HL-60 (cell line): ENCODE data around the gene SPC25.
"Not testable (repeated sequence)": the region's sequence is repeated elsewhere in the genome, so short reads cannot be mapped to it uniquely, and the experiment has no call there.

Experiments used
- DNase-seq, 2 experiments: peaks; one replicate each; pipeline ENCODE4 v3.0.0-alpha.2; 2010 to 2020; ENCODE audit warnings: low read depth in 1 of 2, low spot score in 1 of 2
- H3K27ac ChIP-seq: fragments of 250-450 bp; sonication (Bioruptor Pico); replicated peaks from 2 replicates; pipeline ENCODE4 v1.5.1; 2020; ENCODE audit warnings: mild to moderate bottlenecking, moderate library complexity
- H3K27me3 ChIP-seq: fragments of 250-450 bp; sonication (Bioruptor Pico); 2 replicates; pipeline ENCODE4 v1.5.1; 2021; ENCODE audit warnings: mild to moderate bottlenecking, moderate library complexity; ENCODE audit not compliant: insufficient read depth, poor library complexity, severe bottlenecking
- H3K4me3 ChIP-seq: replicated peaks from 2 replicates; pipeline ENCODE4 v1.5.1; 2011; ENCODE audit warnings: mild to moderate bottlenecking, control low read depth, low read length; ENCODE audit not compliant: insufficient read depth
- CTCF ChIP-seq: IDR thresholded peaks from one replicate; pipeline ENCODE4 v1.5.1; 2011; ENCODE audit warnings: low read length, control low read depth, inconsistent platforms; ENCODE audit not compliant: insufficient read depth
- GABPA ChIP-seq: IDR thresholded peaks from 2 replicates; pipeline ENCODE4 v1.6.1; 2012; ENCODE audit warnings: low read depth
- POLR2AphosphoS5 ChIP-seq: IDR thresholded peaks from 2 replicates; pipeline ENCODE4 v1.6.1; 2012; ENCODE audit warnings: low read depth
- REST ChIP-seq: IDR thresholded peaks from 2 replicates; pipeline ENCODE4 v1.6.1; 2012; ENCODE audit warnings: low read depth; ENCODE audit not compliant: insufficient replicate concordance
- SPI1 ChIP-seq: IDR thresholded peaks from 2 replicates; pipeline ENCODE4 v1.6.1; 2012; ENCODE audit warnings: low read depth, mild to moderate bottlenecking, borderline replicate concordance

Gene SPC25

GRCh38 chr2:168894101-168894500 lies 3.9 kb upstream of the SPC25 start:
- H3K27me3 ChIP-seq = no peaks in the 10 kb centered on the region
- H3K4me3 ChIP-seq = no peak overlapping the region
- DNase-seq = no peak
- no peak for TF ChIP-seq CTCF
- no peak for TF ChIP-seq REST
- TF ChIP-seq SPI1 = no peak
- TF ChIP-seq GABPA = no peak
- no peak for TF ChIP-seq POLR2AphosphoS5
- no peak overlapping the region for H3K27ac ChIP-seq

GRCh38 chr2:168892327-168892726 lies 2.1 kb upstream of the SPC25 start:
- Histone ChIP-seq H3K27me3 (no peaks in the 10 kb centered on the region), H3K4me3 (no peak overlapping the region), H3K27ac (no peak overlapping the region)
- no peak for TF ChIP-seq SPI1
- DNase-seq = no peak

GRCh38 chr2:168889635-168890005 lies 610 bp downstream of the SPC25 start:
- Histone ChIP-seq H3K27ac (peak overlapping the region; percentile 80), H3K27me3 (no peaks in the 10 kb centered on the region), H3K4me3 (peak overlapping the region; percentile 89)
- TF ChIP-seq SPI1 (no peak), CTCF (no peak), GABPA (no peak), POLR2AphosphoS5 (no peak)
- DNase-seq = no peak

GRCh38 chr2:168884975-168885374 lies 5.3 kb downstream of the SPC25 start:
- DNase-seq = no peak

GRCh38 chr2:168882163-168882562 lies 8.1 kb downstream of the SPC25 start:
- not testable (repeated sequence) for H3K27ac ChIP-seq, DNase-seq, H3K4me3 ChIP-seq, H3K27me3 ChIP-seq

More at GRCh38 chr2:168884975-168885374, 5.3 kb downstream of the SPC25 start:
- Histone ChIP-seq H3K27ac (no peak overlapping the region), H3K4me3 (no peak overlapping the region), H3K27me3 (no peaks in the 10 kb centered on the region)
- no peak for TF ChIP-seq GABPA
- TF ChIP-seq SPI1 = no peak
- TF ChIP-seq POLR2AphosphoS5 = no peak
- TF ChIP-seq REST = no peak
- TF ChIP-seq CTCF = no peak
